GF-D8 (cell line): ENCODE data around the gene YIF1B.
A peak's percentile ranks its signal among the peaks of the same experiment; 100 is the strongest.

ENCODE experiments used
- DNase-seq: peaks from one replicate; lab custom pipeline; 2025; lab: John Stamatoyannopoulos, UW

The YIF1B gene

GRCh38 chr19:38304352-38304865 lies 11.3 kb downstream of the YIF1B start:
- DNase-seq, result no peak

GRCh38 chr19:38303517-38304351 lies 12.0 kb downstream of the YIF1B start, which contains the start of gene C19orf33:
Gene C19orf33 (plus strand): TSS chr19:38304251. CDS start chr19:38304262, 11 bp downstream.
- no peak for DNase-seq

GRCh38 chr19:38298821-38299680 lies 16.7 kb downstream of the YIF1B start:
- DNase-seq, result no peak

- no peak for DNase-seq
Measured at GRCh38 chr19:38294090-38294489, 21.7 kb downstream of the YIF1B start.

- no peak for DNase-seq
Measured at GRCh38 chr19:38293281-38293680, 22.5 kb downstream of the YIF1B start.

- no peak for DNase-seq
Measured at GRCh38 chr19:38291855-38292254, 23.9 kb downstream of the YIF1B start.

- no peak for DNase-seq
Measured at GRCh38 chr19:38290631-38291147, 25.1 kb downstream of the YIF1B start.

GRCh38 chr19:38289955-38290354 lies 25.8 kb downstream of the YIF1B start:
- DNase-seq, result no peak

GRCh38 chr19:38288123-38288855 lies 27.5 kb downstream of the YIF1B start:
- no peak for DNase-seq

GRCh38 chr19:38287604-38288003 lies 28.1 kb downstream of the YIF1B start:
- peak; percentile 34 for DNase-seq

GRCh38 chr19:38285567-38285966 lies 30.2 kb downstream of the YIF1B start:
- DNase-seq, result no peak

- no peak for DNase-seq
Measured at GRCh38 chr19:38284422-38284821, 31.3 kb downstream of the YIF1B start.

- no peak for DNase-seq
Measured at GRCh38 chr19:38283271-38283670, 32.5 kb downstream of the YIF1B start.

- no peak for DNase-seq
Measured at GRCh38 chr19:38281811-38282566, 33.8 kb downstream of the YIF1B start.

GRCh38 chr19:38280030-38280921 lies 35.5 kb downstream of the YIF1B start:
- no peak for DNase-seq

- DNase-seq, result no peak
Measured at GRCh38 chr19:38278751-38279150, 37.0 kb downstream of the YIF1B start.

- DNase-seq, result no peak
Measured at GRCh38 chr19:38277969-38278680, 37.6 kb downstream of the YIF1B start.

- DNase-seq, result no peak
Measured at GRCh38 chr19:38277549-38277948, 38.2 kb downstream of the YIF1B start.

GRCh38 chr19:38276942-38277517 lies 38.7 kb downstream of the YIF1B start:
- DNase-seq, result no peak
